Measurements from ENCODE around the gene CST1.
"Not testable (repeated sequence)": the region's sequence is repeated elsewhere in the genome, so short reads cannot be mapped to it uniquely, and the experiment has no call there.

Gene CST1, protein sequence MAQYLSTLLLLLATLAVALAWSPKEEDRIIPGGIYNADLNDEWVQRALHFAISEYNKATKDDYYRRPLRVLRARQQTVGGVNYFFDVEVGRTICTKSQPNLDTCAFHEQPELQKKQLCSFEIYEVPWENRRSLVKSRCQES

GRCh38 chr20:23750786-23751185 lies at the start of gene CST1:
Gene CST1, minus strand, starts transcription at chr20:23750935. Its CDS starts 69 bp downstream, at chr20:23750866.
- H3K4me3 ChIP-seq (ENCODE audit: low read depth, low read length), result not testable (repeated sequence)

DNA sequence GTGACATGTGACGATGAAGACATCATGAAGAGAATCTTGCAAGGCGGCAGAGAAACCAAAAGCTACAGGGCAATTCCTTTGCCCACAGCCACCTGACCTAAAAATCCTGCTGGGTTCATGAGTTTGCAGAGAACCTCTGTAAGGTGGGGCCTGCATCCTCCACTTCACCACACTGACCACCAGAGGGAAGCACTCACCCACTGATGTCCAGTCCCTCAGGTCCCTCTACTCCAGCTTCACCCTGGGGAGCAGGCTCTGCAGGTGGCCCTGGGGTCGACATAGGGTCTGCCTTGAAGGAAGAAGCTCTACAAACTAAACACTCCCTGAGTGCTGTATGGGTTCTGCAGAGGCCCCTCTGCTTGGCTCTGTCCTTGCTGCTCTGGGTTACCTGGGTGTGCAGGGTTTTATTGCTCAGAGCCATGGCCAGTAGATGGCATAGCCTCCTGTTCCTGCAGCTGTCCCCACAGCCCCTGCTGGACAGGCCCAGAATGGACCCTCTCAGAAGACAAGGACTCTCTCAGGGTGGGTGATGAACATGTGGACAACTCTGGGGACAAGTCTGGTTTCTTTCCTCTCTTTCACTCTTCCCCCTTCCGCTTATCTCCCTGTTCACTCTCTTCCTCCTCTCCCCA lies 48.6 kb upstream of the CST1 start:
- H3K4me3 ChIP-seq (ENCODE audit: low read depth, low read length), result not testable (repeated sequence)

- H3K4me3 ChIP-seq (ENCODE audit: low read depth, low read length), result no peak overlapping the region
These were observed 44.8 kb upstream of the CST1 start for GRCh38 chr20:23795526-23795925.

- no peak overlapping the region for H3K4me3 ChIP-seq (ENCODE audit: low read depth, low read length)
These were observed 44.1 kb upstream of the CST1 start for GRCh38 chr20:23794841-23795240.

- no peak overlapping the region for H3K4me3 ChIP-seq (ENCODE audit: low read depth, low read length)
These were observed 43.3 kb upstream of the CST1 start for GRCh38 chr20:23794065-23794464.

DNA sequence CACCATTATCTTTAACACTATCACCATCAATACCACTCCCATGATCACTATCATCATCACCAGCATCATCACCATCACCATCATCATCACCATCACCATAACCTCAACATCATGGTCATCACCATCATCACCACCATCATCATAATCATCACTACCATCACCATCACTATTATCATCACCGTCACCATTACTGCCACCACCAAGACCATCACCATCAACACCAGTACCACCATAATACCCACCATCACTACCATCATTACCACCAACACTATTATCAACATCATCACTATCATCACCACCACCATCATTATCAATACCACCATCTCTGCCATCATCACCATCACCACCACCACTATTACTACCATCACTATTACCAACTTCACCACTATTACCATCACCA lies 32.7 kb upstream of the CST1 start:
- no peak overlapping the region for H3K4me3 ChIP-seq (ENCODE audit: low read depth, low read length)

DNA sequence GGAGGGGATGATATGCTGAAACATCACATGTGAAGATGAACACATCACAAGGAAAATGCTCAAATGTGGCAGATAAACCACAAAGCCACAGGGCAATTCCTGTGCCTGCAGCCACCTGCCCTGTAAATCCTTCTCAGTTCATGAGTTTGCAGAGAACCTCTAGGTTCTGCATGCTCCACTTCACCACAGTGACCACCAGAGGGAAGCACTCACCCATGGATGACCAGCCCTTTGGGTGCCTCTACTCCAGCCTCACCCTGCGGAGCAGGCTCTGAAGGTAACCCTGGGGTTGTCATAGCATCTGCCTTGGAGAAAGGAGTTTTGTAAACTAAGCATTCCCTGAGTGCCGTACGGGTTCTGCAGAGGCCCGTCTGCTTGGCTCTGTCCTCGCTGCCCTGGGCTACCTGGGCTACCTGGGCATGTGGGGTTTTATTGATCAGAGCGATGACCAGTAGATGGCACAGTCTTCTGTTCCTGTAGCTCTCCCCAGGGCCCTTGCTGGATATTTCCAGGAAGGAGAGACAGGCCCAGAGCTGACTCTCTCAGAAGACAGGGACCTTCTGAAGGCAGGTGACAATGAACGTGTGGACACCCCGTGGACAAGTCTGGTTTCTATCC lies 31.7 kb upstream of the CST1 start:
- no peak overlapping the region for H3K4me3 ChIP-seq (ENCODE audit: low read depth, low read length)

DNA sequence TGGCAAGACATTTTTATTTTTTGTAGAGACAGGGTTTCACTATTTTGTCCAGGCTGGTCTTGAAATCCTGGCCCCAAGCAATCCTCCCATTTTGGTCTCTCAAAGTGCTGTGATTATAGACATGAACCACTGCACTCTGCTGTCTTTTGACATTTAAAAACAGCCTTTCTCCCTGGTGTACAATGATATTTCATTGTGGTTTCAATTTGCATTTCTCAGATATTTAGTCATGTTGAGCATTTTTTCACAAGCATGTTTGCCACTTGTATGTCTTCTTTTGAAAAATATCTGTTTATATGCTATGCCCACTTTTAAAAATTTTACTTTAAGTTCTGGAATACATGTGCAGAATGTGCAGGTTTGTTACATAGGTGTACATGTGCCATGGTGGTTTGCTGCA lies 27.9 kb upstream of the CST1 start:
- not testable (repeated sequence) for H3K4me3 ChIP-seq (ENCODE audit: low read depth, low read length)

DNA sequence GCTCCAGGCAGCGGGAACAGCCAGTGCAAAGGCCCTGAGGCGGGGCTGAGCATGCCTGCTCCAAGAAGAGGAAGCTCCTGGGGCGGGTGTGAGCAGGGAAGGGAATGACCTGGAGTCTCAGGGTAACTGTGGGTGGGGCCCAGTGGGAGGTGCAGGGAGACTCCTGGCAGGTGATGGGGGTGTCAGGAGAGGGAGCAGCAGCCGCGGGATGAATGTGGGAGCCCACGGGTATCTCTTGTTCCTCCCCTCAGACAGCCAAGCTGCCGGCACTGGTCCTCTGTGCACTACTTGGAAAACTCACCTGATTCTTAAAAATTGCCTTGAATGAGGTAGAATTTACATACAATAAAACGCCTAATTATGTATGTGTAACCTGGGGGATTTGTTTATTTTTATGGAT lies 26.6 kb upstream of the CST1 start:
- not testable (repeated sequence) for H3K4me3 ChIP-seq (ENCODE audit: low read depth, low read length)

DNA sequence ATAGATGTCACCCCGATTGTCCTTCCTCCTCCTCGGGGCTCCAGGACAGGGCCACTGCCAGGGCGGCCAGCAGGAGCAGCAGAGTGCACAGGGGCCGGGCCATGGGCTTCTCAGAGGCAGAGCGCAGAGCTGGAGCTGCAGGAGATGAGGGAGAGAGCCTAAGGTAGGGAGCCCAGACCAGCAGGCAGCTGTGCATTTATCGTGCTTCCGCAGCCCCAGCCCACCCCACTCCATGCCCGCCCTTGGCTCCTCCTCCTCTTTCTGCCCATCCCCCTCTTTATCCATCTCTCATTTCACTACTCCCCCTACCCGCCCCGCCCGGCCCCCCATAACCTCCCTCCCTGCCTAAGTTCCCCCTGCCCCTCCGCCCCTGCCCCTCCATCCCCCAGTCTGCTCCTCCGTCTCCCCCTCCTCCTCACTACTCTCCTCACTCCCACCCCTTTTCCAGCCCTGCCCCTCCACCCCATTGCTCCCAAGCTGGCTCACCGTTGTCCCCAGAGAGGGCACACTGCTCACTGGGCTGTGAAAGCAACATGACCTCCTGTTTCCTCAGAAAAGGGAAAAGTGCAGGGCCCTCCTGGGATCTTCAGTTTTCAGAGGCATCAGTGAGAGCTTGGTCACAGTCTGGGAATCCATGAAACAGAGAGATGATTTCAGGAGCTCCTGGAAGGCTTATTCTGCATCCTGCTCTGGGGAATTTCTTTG lies 25.5 kb upstream of the CST1 start:
- no peak overlapping the region for H3K4me3 ChIP-seq (ENCODE audit: low read depth, low read length)

GRCh38 chr20:23774081-23774480 lies 23.3 kb upstream of the CST1 start:
- no peak overlapping the region for H3K4me3 ChIP-seq (ENCODE audit: low read depth, low read length)

GRCh38 chr20:23773579-23773978 lies 22.8 kb upstream of the CST1 start:
- no peak overlapping the region for H3K4me3 ChIP-seq (ENCODE audit: low read depth, low read length)

- no peak overlapping the region for H3K4me3 ChIP-seq (ENCODE audit: low read depth, low read length)
These were observed 22.4 kb upstream of the CST1 start for GRCh38 chr20:23773127-23773526.

DNA sequence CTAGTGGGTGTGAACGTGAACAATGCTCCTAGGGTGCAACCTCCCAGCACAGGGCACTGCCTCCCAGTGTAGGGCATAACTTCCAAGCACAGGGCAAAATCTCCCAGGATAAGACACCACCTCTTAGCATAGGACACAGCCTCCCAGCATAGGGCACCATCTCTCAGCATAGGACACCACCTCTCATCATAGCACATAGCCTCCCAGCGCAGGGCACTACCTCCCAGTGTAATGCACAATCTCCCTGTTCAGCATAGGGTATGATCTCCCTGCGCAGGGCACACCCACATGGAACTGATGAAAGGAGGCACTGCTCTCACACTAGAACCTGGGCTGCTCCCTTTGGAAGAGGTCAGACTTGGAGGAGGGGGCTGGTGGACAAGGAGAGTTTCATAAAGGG lies 21.3 kb upstream of the CST1 start:
- no peak overlapping the region for H3K4me3 ChIP-seq (ENCODE audit: low read depth, low read length)

GRCh38 chr20:23770384-23770783 lies 19.6 kb upstream of the CST1 start:
- no peak overlapping the region for H3K4me3 ChIP-seq (ENCODE audit: low read depth, low read length)

DNA sequence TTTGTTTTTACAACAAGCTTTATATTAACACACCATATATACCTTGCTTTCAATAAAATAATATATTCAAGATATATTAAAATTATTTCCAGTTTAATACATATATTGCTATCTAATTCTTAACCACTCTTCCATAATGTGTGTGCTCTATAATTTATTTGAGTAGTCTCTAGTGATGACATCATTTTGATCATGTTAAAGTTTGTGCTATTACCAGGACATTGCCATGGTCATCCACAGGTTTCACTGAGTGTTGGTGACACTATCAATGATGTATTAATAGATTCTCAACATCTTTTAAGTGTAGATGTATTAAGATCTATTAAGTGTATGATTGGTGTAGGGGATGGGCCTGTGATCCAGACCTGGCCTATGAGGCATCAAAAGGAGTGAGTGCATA lies 17.8 kb upstream of the CST1 start:
- not testable (repeated sequence) for H3K4me3 ChIP-seq (ENCODE audit: low read depth, low read length)

DNA sequence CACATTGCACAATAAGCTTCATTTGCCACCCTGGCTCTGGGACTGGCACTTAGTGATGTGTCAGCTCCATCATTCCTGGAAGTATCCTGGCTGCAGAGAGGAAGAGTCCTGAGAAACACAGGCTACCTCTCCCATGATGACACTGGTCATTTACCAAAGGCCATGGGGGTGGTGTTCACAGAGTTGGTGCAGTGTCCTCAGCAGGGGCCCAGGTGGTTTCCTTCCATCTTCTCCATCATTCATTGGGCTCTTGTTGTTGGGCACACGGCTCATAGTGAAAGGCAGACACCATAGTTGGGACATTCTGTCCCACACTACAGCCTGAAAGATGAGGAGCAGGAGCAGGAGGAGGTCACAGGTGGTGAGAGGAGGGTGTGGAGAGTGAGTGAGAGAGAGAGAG lies 15.8 kb upstream of the CST1 start:
- H3K4me3 ChIP-seq (ENCODE audit: low read depth, low read length), result no peak overlapping the region

- H3K4me3 ChIP-seq (ENCODE audit: low read depth, low read length), result no peak overlapping the region
These were observed 14.8 kb upstream of the CST1 start for GRCh38 chr20:23765578-23765977.

GRCh38 chr20:23764630-23765029 lies 13.9 kb upstream of the CST1 start:
- H3K4me3 ChIP-seq (ENCODE audit: low read depth, low read length), result not testable (repeated sequence)

GRCh38 chr20:23763345-23763744 lies 12.6 kb upstream of the CST1 start:
- H3K4me3 ChIP-seq (ENCODE audit: low read depth, low read length), result no peak overlapping the region

- no peak overlapping the region for H3K4me3 ChIP-seq (ENCODE audit: low read depth, low read length)
These were observed 8.7 kb upstream of the CST1 start for GRCh38 chr20:23759306-23759940.

DNA sequence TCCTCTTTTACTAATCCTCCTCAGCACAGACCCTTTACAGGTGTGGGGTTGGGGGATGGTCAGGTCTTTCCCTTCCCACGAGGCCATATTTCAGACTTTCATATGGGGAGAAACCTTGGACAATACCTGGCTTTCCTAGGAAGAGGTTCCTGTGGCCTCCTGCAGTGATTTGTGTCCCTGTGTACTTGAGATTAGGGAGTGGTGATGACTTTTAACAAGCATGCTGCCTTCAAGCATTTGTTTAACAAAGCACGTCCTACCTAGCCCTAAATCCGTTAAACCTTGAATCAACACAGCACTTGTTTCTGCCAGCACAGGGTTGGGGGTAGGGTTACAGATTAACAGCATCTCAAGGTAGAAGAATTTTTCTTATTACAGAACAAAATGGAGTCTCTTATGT lies 6.1 kb upstream of the CST1 start:
- H3K4me3 ChIP-seq (ENCODE audit: low read depth, low read length), result not testable (repeated sequence)
